Cortex of kidney (tissue), 1 donor: ENCODE measurements around the gene SLC9A2.

Experiments
- DNase-seq: peaks from one replicate; lab custom pipeline; 2025; lab: John Stamatoyannopoulos, UW

SLC9A2 gene

GRCh38 chr2:102619414-102620319, at the start of gene SLC9A2:
Gene SLC9A2 (plus strand): TSS chr2:102619553. CDS start chr2:102619849, 296 bp downstream.
- no peak for DNase-seq

GRCh38 chr2:102575888-102576287, 43.5 kb upstream of the SLC9A2 start:
- no peak for DNase-seq

GRCh38 chr2:102578376-102578775, 41.0 kb upstream of the SLC9A2 start:
- DNase-seq, result no peak

- no peak for DNase-seq
Measured at GRCh38 chr2:102581911-102582310, 37.4 kb upstream of the SLC9A2 start.

GRCh38 chr2:102582845-102583244, 36.5 kb upstream of the SLC9A2 start:
- DNase-seq, result no peak

- no peak for DNase-seq
Measured at GRCh38 chr2:102585847-102586404, 33.4 kb upstream of the SLC9A2 start.

- no peak for DNase-seq
Measured at GRCh38 chr2:102588213-102588939, 31.0 kb upstream of the SLC9A2 start.

- DNase-seq, result no peak
Measured at GRCh38 chr2:102589444-102589843, 29.9 kb upstream of the SLC9A2 start.

GRCh38 chr2:102591491-102592045, 27.8 kb upstream of the SLC9A2 start:
- no peak for DNase-seq

- DNase-seq, result no peak
Measured at GRCh38 chr2:102592601-102593000, 26.8 kb upstream of the SLC9A2 start.

- DNase-seq, result no peak
Measured at GRCh38 chr2:102593516-102593915, 25.8 kb upstream of the SLC9A2 start.

- DNase-seq, result no peak
Measured at GRCh38 chr2:102594445-102595016, 24.8 kb upstream of the SLC9A2 start.

- no peak for DNase-seq
Measured at GRCh38 chr2:102597788-102598187, 21.6 kb upstream of the SLC9A2 start.

GRCh38 chr2:102599486-102599885, 19.9 kb upstream of the SLC9A2 start:
- no peak for DNase-seq

GRCh38 chr2:102601730-102602129, 17.6 kb upstream of the SLC9A2 start:
- no peak for DNase-seq

GRCh38 chr2:102603904-102604303, 15.4 kb upstream of the SLC9A2 start:
- DNase-seq, result no peak

- DNase-seq, result no peak
Measured at GRCh38 chr2:102604769-102605168, 14.6 kb upstream of the SLC9A2 start.

- no peak for DNase-seq
Measured at GRCh38 chr2:102606353-102606752, 13.0 kb upstream of the SLC9A2 start.

GRCh38 chr2:102615620-102616436, 3.5 kb upstream of the SLC9A2 start:
- no peak for DNase-seq

- no peak for DNase-seq
Measured at GRCh38 chr2:102618452-102619413, 620 bp upstream of the SLC9A2 start.
